Aorta (tissue), 5 donors: ENCODE data around the gene ACBD4. TPM values are rescaled to one million over a fixed set of nuclear protein-coding genes. Genes with fewer than 3 reads are reported as not detected.

Experiments
- ATAC-seq: fragments of 200-7000 bp; cut with Tn5 transposase; one replicate; pipeline ENCODE4 v1.9.1; 2022; ENCODE audit warnings: moderate library complexity; ENCODE audit not compliant: low FRiP score
- DNase-seq, 2 donors: peaks; one replicate each; pipeline ENCODE4 v3.0.0-alpha.2; 2020
- H3K27ac ChIP-seq, 2 donors: one replicate each; pipeline ENCODE4 v1.5.1; 2013; ENCODE audit warnings: low read length in 2 of 2, mild to moderate bottlenecking in 2 of 2, moderate library complexity in 2 of 2, control low read depth in 1 of 2, inconsistent platforms in 1 of 2, low read depth in 1 of 2
- H3K27me3 ChIP-seq, 2 donors: one replicate each; pipeline ENCODE4 v1.6.1; 2013; ENCODE audit warnings: control low read depth in 1 of 2, low read length in 1 of 2, mild to moderate bottlenecking in 1 of 2, moderate library complexity in 1 of 2; ENCODE audit not compliant: insufficient read depth in 2 of 2, control insufficient read depth in 1 of 2
- H3K36me3 ChIP-seq, 2 donors: one replicate each; pipeline ENCODE4 v1.6.1; 2013; ENCODE audit warnings: control low read depth in 1 of 2, low read length in 1 of 2, mild to moderate bottlenecking in 1 of 2; ENCODE audit not compliant: insufficient read depth in 2 of 2, control insufficient read depth in 1 of 2
- H3K4me1 ChIP-seq, 2 donors: one replicate each; pipeline ENCODE4 v1.6.1; 2013; ENCODE audit warnings: low read length in 2 of 2, control low read depth in 1 of 2, mild to moderate bottlenecking in 1 of 2, moderate library complexity in 1 of 2; ENCODE audit not compliant: insufficient read depth in 2 of 2, control insufficient read depth in 1 of 2
- H3K4me3 ChIP-seq, 2 donors: one replicate each; pipeline ENCODE4 v1.5.1; 2013; ENCODE audit warnings: low read length in 2 of 2, control low read depth in 1 of 2, mild to moderate bottlenecking in 1 of 2
- H3K9me3 ChIP-seq: one replicate; pipeline ENCODE4 v1.6.1; 2013; ENCODE audit warnings: mild to moderate bottlenecking, low read length; ENCODE audit not compliant: control insufficient read depth
- WGBS, 2 donors: extraction: QIAGEN DNeasy Blood & Tissue Kit; methylation state at CpG; one replicate each; pipeline ENCODE4 v1.1.7; 2013; 5-methylcytosine and 5-hydroxymethylcytosine counted together
- intact Hi-C, 2 donors: fragments of 100-400 bp; cut with DNase I; formaldehyde crosslinking; loops; one replicate each; pipeline versions ENCODE4 v1.14.2 to v1.15.0; 2022
- polyA plus RNA-seq, 2 donors: library from polyadenylated mRNA; stranded (reverse); fragments of 200-250 nt; gene quantifications; one replicate each; pipeline ENCODE4 v1.2.3, GENCODE V29; 2013
- total RNA-seq, 2 donors: library from RNA; stranded (reverse); fragmentation: NEBNext Ultra II Directional; extraction: Animal tissue kit (Norgen Biotek cat#: 25700); gene quantifications; one replicate each; pipeline ENCODE4 v1.2.1, GENCODE V29; 2021
- donor health status: healthy with polysubstance abuse.
- donor health status: Bipolar disorder and iron deficiency.
- donor health status: DM: no; HTN: no; CAD: no.
- donor health status: DM: no; HTN: no; CAD: no.
- donor health status: DM: yes; HTN: yes; CAD: no.

The ACBD4 gene
- total and polyA plus RNA-seq, 4 donors = 16.1 to 69.7 (median 46.0) TPM

- WGBS, 2 donors = 0% methylated on average over 57 to 58 of the region's 58 CpGs
- intact Hi-C loops = loop anchor here in 1 of 2 donors (1.0 to 10.0 kb wide), 4 partner anchors 13 to 166 kb away; partner anchors contain the start of genes HEXIM2 and MAP3K14
- peaks cover 0 to 2% of the 10 kb centered on the region in 2 donors for H3K4me1 ChIP-seq
- peak; percentile 99 to 100 for DNase-seq
- no peaks in the 10 kb centered on the region for H3K9me3 ChIP-seq
- H3K27ac ChIP-seq = peak within 1 kb of the TSS; percentile 85 to 94
- ATAC-seq = peak; percentile 90
- H3K27me3 ChIP-seq = peaks cover 0 to 2% of the 10 kb centered on the region in 2 donors
- peak within 1 kb of the TSS; percentile 60 to 83 for H3K4me3 ChIP-seq
- no peaks in the 10 kb centered on the region for H3K36me3 ChIP-seq
These were observed 12.9 kb downstream of the ACBD4 start, which contains the start of gene HEXIM1 for GRCh38 chr17:45148183-45149036. TSS of gene HEXIM1 (plus strand) at chr17:45148475. CDS start at chr17:45149191, 716 bp downstream.

DNA sequence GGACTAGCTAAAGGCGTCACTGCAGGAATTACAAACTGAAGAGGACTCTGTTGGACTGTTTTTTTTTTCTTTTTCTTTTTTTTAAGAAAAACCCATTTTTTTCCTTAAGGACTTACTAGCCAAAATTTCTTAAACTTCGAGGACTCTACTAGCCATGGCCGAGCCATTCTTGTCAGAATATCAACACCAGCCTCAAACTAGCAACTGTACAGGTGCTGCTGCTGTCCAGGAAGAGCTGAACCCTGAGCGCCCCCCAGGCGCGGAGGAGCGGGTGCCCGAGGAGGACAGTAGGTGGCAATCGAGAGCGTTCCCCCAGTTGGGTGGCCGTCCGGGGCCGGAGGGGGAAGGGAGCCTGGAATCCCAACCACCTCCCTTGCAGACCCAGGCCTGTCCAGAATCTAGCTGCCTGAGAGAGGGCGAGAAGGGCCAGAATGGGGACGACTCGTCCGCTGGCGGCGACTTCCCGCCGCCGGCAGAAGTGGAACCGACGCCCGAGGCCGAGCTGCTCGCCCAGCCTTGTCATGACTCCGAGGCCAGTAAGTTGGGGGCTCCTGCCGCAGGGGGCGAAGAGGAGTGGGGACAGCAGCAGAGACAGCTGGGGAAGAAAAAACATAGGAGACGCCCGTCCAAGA is 13.7 kb downstream of the ACBD4 start:
- peak overlapping the region; percentile 60 to 64 for H3K4me3 ChIP-seq
- intact Hi-C loops = loop anchor here in 1 of 2 donors (2.0 to 10.0 kb wide), 3 partner anchors 24 to 166 kb away; partner anchors contain the start of gene MAP3K14
- peak; percentile 81 for ATAC-seq
- H3K27ac ChIP-seq = peak overlapping the region; percentile 71 to 94
- WGBS, 2 donors = 0% methylated on average over 32 of the region's 32 CpGs
- H3K4me1 ChIP-seq = peaks cover 0 to 2% of the 10 kb centered on the region in 2 donors
- peaks cover 0 to 2% of the 10 kb centered on the region in 2 donors for H3K27me3 ChIP-seq
- no peaks in the 10 kb centered on the region for H3K36me3 ChIP-seq
- DNase-seq = peak; percentile 92 to 96
- H3K9me3 ChIP-seq = no peaks in the 10 kb centered on the region

- Histone ChIP-seq H3K27me3 (peaks cover 0 to 2% of the 10 kb centered on the region in 2 donors), H3K9me3 (no peaks in the 10 kb centered on the region), H3K4me3 (peak overlapping the region; percentile 60 to 64), H3K36me3 (no peaks in the 10 kb centered on the region), H3K27ac (peak overlapping the region; percentile 71 to 94), H3K4me1 (peaks cover 0 to 2% of the 10 kb centered on the region in 2 donors)
- WGBS, 2 donors = 0% methylated on average over 56 of the region's 56 CpGs
- intact Hi-C loops = loop anchor here in 1 of 2 donors (2.0 to 10.0 kb wide), 3 partner anchors 23 to 165 kb away; partner anchors contain the start of gene MAP3K14
- ATAC-seq = peak; percentile 23
- peak; percentile 84 to 89 for DNase-seq
These were observed 14.5 kb downstream of the ACBD4 start for GRCh38 chr17:45149669-45150664.

GRCh38 chr17:45150911-45151809 is 15.7 kb downstream of the ACBD4 start:
- intact Hi-C loops = no loop called here
- Histone ChIP-seq H3K4me1 (peaks cover 0 to 2% of the 10 kb centered on the region in 2 donors), H3K9me3 (no peaks in the 10 kb centered on the region), H3K27me3 (peaks cover 0 to 2% of the 10 kb centered on the region in 2 donors), H3K36me3 (no peaks in the 10 kb centered on the region), H3K27ac (no peak overlapping the region), H3K4me3 (peak overlapping the region; percentile 41 to 48)
- ATAC-seq = no peak
- peak; percentile 1 to 4 for DNase-seq
- 10 to 12% methylated on average over 8 of the region's 8 CpGs for WGBS, 2 donors

DNA sequence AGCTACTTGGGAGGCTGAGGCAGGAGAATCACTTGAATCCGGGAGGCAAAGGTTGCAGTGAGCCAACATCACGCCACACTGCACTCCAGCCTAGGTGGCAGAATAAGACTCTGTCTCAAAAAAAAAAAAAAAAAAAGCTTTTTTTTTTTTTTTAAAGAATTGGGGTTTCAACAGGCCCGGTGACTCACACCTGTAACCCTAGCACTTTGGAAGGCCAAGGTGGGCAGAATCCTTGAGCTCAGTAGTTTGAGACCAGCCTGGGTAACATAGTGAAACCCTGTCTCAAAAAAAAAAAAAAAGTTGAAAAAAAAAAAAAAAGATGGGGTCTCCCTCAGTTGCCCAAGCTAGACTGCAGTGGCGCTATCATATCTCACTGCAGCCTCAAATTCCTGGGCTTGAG is 19.5 kb downstream of the ACBD4 start:
- ATAC-seq = no peak
- no peak overlapping the region for H3K4me3 ChIP-seq
- no peaks in the 10 kb centered on the region for H3K27me3 ChIP-seq
- no peaks in the 10 kb centered on the region for H3K9me3 ChIP-seq
- intact Hi-C loops = no loop called here
- H3K4me1 ChIP-seq = peaks cover 0 to 2% of the 10 kb centered on the region in 2 donors
- DNase-seq = peak in 1 of 2 donors; percentile 9
- H3K36me3 ChIP-seq = no peaks in the 10 kb centered on the region
- WGBS, 2 donors = 91 to 92% methylated on average over 4 of the region's 4 CpGs
- H3K27ac ChIP-seq = no peak overlapping the region

GRCh38 chr17:45155483-45155882 is 20.0 kb downstream of the ACBD4 start:
- no peak overlapping the region for H3K27ac ChIP-seq
- H3K4me3 ChIP-seq = no peak overlapping the region
- 94 to 97% methylated on average over 2 of the region's 2 CpGs for WGBS, 2 donors
- DNase-seq (no peak), ATAC-seq (no peak)
- no peaks in the 10 kb centered on the region for H3K36me3 ChIP-seq
- peaks cover 0 to 2% of the 10 kb centered on the region in 2 donors for H3K4me1 ChIP-seq
- no peaks in the 10 kb centered on the region for H3K9me3 ChIP-seq
- intact Hi-C loops = no loop called here
- no peaks in the 10 kb centered on the region for H3K27me3 ChIP-seq

DNA sequence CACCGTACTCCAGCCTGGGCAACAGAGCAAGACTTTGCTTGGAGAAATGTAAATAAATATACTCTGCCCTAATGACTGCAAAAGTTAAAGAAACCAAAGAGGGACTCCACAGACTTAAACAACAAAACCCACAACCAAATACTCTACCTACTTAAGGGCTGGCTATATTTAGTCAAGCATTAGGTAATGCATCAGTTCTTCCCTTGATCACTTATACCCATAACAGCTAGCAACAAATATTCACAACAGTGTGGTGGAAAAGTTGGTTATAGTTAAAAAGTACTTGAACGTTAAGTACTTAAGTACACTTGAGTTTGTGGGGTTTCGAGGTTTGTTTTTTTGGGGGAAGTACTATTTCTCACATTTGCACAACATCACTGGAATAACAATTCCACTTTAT is 20.8 kb downstream of the ACBD4 start:
- intact Hi-C loops = no loop called here
- Histone ChIP-seq H3K4me3 (no peak overlapping the region), H3K9me3 (no peaks in the 10 kb centered on the region), H3K4me1 (peaks cover 0 to 2% of the 10 kb centered on the region in 2 donors), H3K36me3 (no peaks in the 10 kb centered on the region), H3K27me3 (no peaks in the 10 kb centered on the region), H3K27ac (no peak overlapping the region)
- ATAC-seq (no peak), DNase-seq (no peak)
- WGBS, 2 donors = 89 to 90% methylated on average over 3 of the region's 3 CpGs
